Suppressor macrophage (primary cell): Measurements from ENCODE around the gene ZBTB34.

Experiments used
- DNase-seq, 4 experiments: peaks; one replicate each; pipeline ENCODE4 v3.0.0-alpha.2; 2020 to 2022

ZBTB34 gene

DNA sequence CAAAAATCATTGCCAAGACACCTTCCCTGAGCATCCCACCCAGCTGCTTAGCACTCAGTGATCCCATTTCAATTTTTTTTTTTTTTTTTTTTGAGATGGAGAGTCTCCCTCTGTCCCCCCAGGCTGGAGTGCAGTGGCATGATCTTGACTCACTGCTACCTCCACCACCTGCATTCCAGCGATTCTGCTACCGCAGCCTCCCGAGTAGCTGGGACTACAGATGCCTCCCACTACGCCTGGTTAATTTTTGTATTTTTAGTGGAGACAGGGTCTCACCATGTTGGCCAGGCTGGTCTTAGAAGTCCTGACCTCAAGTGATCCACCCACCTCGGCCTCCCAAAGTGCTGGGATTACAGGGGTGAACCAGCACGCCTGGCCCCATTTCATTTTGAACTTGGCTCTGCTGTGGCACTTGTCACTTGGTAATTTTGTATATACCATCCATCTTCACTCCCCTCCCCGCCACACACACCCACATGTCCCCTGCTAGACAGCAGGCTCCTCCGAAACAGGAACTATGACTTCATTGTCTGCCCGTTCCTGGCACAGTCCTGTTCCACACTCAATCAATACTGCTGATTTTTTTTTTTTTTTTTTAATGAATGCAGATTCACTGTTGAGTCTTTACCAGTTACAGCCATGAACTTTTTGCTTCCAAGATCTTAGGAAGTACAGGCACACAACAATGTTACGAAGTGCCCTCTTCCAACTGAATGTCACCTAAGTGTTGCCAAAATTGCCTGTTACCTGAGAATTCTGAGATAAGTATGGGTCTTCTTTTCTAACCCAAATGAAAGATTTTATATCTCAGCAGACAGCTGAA is 17.3 kb upstream of the ZBTB34 start:
- peak; percentile 61 to 77 (median 73) for DNase-seq

DNA sequence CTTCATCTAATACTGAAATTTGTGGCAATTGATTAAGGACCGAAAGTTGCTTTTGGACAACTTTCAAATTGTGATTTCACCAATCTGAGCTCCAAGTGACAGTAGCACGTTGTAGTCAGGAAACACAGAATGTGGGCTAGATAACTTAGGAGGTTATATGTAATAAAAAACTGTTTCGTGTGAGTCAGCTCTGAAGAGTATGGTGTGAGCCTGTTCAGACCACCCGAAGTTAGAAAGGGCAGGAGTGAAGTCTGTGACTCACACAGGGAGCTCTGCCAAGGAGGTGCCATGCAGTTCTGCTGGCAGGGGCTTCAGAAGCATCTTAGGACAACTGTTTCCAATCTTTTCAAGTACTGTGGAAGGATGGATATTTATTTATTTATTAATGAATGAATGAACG is 16.4 kb upstream of the ZBTB34 start:
- no peak for DNase-seq

DNA sequence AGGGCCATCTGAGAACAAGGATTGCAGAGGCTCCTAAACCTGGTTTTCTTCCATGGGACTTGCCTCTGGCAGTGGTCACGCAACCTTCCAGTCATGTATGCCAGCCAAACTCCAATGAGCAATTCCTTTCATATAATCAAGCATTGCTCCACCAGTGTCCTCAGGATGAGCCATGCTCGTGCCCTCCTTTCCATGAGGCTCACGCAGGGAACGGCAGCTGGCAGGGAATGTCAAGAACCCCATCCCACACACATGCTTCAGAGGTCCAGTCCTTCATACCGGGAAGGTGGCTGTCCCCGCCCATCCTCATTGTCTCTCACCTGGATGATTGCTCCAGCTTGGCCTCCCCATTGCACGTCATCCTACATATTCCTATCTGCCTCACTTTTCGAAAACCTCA is 13.4 kb upstream of the ZBTB34 start:
- no peak for DNase-seq

DNA sequence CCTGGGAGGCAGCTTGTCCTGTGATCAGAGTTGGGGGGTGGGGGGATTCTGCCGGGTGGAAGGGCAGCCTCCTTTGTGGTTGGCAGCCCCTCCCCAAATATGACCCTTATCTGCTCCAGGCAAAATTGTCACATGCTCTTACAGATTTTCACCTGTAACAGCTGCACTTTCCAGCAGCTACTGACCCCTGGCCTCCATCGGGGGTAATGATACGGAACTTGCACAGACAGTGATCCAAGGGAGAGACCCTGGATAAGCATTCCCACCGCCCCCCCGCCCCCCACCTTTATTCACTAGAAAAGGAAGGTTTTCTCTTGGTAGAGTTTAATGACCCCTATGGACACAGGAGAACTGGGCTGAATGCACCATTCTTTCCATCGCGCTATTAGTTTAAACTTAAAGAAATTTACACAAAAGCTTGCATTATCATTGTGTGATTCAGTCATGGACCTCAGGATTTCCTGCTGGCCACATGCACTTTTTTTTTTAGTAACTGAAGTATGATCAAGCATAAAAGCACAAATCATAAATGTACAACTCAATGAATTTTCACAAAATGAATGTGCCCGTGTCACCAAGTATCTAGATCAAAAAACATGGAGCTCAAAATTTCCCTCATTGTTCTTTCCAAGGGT is 10.7 kb upstream of the ZBTB34 start:
- DNase-seq = no peak

DNA sequence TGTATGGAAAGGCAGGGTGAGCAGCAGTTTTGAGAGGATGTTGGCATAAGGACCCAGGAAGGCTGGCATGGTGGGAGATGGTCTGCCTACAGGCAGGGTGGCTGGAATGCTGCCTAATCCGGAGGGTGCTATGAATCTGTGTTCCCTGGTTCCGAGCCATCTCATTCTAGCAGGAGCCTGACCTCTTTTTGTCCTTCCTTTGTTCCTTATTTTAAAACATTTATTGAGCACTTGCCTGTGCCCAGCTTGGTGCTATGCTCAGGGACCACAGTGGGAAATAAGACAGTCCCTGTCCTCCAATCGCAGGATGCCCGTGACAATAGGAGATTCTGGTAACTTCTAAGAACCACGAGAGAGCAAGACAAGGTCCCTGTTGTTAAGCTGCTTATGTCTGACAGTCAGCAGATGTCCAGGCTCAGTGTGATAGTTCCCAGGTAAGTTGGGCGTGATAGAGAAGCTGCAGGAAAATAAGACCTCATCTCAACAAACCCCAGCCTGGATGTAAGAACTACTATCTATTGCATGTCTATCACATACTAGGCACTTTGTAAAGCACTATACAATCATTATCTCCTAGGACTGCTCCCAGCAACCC is 9.1 kb upstream of the ZBTB34 start:
- DNase-seq = no peak

DNA sequence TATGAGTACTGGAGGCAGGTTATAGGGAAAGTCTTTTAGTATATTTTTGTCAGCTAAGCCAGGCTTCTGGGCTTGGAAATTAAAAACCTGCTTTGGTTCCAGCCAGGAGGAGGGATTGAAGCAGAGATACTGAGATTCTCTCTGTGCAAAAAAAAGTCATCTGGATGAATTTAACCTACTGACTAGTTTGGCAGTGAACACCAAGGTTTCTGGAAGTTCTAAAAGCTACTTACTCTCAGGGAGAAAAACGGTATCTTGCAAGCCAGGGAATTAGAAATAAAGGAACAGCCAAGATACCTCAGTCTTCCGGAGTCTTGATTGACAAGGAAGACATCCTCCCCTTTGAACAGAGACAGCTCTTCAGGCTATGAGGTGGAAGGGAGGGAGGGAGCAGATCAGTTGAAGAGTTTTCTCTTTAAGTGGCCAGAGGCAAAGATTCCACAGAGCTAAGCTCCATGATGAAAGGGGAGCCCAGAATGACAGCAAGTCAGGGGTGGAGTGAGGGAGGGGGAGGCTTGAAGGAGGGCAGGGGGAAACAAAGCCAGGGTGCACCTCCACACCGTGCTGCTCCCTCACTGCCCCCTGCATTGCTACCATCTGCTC is 8.3 kb upstream of the ZBTB34 start:
- no peak for DNase-seq

DNA sequence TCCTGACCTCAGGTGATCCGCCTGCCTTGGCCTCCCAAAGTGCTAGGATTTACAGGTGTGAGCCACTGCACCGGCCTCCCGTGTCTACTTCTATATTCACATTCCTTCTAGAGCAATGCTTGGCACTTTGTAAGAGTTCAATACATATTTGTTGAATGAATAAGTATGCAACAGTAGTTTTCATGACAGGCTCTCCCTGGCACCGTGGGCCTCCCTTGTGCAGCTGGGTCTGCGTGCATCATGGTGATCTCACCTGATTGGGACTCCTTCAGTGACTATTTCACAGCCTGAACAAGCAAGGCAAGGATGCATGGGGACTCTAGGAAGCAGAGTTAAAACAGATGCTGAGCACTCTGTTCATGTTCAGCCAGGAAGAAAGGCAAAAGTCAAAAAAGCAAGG is 6.8 kb upstream of the ZBTB34 start:
- DNase-seq = no peak

DNA sequence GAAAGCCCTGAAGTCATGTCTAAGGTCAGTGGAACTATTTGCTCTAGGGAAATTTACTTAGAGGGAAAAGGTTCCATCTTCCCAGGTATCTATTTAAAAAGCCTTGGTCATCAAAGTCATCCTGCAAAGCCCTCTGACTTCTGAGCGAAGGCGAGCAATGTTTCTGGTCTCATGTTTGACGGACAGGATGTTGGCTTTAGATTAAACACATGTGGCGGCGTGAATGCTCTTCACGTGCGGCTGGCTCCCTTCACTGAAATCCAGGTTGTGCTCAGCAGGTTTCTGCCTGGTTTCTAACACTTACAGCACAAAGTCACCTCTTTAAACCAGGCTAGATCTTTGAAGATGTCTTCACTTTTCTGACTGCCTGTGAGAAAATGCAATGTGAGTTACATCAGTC is 5.7 kb upstream of the ZBTB34 start:
- DNase-seq = no peak

DNA sequence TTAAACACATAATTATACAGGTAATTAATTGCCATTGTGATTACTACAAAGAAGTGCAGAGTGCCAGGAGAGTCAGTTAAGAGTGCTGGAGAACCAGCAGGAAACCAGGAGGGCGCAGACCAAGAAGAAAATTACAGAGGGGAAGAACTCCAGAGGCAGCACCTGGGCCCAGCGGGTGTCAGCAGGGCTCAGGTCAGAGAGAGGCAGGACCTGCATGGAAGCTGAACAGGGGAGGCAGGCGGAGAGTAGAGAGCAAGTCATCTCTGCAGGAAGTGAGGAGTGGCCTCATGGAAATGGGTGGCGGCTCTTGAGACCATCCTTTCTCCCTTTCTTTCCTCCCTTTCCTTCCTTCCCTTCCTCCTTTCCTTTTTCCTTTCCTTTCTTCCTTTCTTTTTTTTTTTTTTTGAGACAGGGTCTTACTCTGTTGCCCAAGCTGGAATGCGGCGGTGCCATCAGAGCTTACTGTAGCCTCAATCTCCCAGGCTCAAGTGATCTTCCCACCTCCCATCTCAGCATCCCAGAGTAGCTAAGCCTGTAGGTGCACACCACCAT is 4.0 kb upstream of the ZBTB34 start:
- no peak for DNase-seq

DNA sequence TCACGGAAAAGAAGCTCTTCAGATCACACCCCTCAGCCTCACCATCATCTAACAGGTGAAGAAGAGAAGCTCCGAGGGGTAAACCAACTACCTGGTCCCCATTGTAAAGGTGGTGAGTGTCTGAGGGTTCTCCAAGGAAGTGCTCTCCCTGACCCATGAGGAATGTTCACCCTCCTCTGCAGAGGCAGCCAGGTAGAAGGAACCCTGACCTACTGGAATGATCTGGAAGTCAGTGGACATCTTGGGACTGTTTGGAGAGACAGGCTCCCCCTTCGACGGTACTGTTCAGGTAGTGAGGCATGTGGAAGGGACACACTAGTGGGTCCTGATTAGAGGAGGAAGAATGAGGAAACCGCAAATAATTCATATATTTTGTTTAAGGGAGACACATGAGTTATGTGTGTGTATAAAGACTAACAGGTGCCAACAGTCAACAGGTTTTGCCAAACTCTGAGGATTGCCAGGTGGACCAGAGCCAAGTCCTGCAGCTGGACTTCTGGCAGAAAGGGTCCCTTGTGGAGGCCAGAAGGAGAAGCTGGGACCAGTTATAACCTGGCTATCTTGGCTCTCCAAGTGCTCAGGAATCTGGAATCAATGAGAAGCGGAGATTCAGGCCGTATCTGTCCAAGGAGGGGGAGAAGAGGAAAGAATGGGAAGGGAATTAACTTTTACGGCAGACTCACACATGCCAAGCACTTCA is 3.0 kb upstream of the ZBTB34 start:
- DNase-seq = no peak

DNA sequence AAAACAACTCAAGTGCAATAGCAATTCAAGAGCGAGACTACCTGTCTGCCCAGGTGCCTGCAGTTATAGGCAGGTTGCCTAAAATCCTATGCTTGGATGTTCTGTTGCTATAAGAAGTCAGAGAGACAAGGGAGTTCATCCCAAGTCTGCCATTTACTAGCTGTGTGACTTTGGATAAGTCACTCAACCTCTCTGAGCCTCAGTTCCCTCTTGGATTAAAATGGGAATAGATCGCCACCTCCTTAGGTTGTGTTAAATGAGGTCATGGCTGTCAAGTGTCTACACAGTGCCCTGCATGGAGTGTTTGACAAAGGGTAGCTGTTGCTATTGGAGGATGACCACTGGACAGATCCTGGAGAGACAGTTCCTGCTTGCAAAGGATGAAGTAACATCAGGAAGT is 1.3 kb upstream of the ZBTB34 start:
- DNase-seq = peak in 3 of 4 experiments; percentile 22 to 48 (median 47)

DNA sequence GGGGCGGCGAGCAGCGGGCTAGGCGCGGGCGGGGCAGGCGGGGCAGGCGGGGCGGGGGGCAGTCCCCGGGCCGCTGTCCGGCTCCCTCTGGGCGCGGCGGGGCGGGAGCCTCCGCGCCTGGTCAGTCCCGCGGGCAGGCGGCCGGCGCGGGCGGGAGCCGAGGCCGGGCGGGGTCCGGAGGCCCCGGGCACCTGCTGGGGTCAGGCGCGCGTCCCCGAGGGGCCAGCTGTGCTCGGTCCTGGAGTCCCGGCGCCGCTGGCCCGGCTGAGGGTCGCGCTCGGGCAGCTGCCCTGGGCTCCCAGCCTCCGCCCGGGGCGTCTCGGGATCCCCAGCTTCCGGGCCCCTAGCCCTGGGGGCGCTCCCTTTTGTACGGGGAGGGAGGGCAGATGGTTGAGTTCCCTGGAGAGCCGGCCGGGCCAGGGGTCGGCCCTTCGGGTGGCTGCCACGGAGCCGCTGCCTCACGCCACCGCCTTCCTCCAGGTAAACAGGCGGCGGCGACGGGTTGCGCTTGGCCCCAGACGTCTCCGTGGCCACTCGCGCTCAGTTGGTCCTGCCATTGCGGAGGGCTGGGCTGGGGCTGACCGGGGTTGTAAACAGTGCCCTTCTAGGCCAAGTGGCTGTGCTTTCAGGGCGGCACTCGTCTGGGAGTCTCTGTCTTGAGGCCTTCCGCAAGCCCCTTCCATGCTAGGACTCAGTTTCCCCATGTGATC is 473 bp downstream of the ZBTB34 start:
- peak in 1 of 4 experiments; percentile 43 for DNase-seq

DNA sequence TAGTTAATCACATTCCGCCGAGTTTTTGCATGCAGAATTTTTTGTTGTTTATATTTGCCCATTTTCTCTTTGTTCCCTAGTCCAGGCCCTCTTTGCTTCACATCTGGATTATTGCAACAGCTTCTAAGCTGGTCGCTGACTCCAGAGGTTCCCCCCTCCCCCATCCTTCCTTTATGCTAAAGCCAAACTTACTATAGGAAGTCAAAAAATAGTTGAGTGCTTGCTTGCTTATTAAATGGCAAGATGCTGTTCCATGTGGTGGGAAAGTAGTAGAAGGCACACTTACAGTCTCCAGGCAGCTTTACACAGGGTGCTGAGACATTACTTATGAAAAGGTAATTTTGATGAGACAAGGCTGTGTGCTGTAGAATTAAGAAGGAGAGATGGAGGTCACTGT is 1.3 kb downstream of the ZBTB34 start:
- peak; percentile 45 to 82 (median 67) for DNase-seq

DNA sequence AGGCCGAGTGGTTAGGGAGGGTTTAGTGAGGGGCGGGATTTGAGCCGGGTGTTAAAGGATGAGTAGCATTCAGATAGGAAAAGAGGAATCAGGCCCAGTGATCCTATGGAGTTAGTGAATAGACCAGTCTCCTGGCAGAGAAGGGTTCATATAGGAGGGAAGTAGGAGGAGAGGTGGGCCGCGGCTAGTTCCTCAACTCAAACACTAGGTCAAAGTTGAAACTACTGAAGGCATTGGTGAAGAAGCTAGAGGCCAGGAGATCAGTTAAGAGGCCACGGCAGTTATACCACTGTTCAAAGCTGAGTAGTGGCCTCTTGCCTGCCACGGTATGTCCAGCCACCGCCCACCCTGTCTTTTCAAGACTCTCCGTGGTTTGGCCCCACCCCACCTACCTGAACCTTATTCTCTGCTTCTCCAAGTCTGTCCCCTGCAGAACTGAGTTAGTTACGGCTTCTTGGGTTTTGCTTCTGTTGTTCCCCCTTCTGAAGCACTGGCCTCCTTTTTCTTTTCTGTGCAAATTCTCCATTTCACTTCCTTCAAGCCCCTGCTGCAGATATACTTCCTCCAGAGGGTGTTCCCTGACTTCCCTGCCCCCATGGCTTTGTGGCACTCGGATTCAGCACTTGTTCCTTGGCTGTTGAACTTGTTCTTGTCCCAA is 1.8 kb downstream of the ZBTB34 start:
- peak; percentile 56 to 78 (median 76) for DNase-seq

DNA sequence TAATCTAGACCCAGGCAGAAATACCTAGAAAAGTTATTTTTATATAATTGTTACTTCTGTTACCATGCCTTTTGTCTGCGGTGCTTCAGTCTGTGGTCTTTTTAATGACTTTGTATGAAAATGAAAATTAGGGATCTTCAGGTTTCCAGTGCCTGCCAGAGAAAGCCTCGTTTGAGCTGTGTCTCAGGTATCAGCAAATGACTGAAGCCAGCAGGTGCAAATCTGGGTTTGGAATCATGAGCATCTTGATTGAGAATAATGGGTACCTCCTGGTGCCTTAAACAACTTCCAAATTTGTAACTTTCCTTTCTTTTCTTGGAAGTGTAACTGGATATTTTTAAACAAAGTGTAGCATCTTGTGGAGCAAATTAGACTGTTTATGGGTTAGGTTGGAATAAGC is 4.3 kb downstream of the ZBTB34 start:
- DNase-seq = no peak

DNA sequence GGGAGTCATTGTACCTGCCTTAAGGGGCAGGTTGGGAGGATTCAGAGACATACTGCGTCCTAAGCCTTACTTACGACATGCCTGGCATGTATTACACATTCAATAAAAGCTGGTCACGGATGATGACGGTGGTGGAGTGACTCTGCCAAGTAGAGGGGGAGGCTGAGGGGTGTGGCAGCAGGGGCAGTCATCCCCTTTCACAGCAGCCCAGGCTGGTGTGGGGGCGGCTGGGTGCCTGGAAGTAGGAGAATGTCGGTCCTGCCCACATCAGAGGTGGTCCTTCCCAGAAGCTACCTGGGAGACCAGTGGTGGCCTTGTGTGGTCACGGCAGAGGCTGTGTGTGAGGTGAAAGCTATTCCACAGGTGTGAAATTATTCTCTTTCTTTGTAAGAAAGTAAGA is 8.9 kb downstream of the ZBTB34 start:
- DNase-seq = peak in 1 of 4 experiments; percentile 23

DNA sequence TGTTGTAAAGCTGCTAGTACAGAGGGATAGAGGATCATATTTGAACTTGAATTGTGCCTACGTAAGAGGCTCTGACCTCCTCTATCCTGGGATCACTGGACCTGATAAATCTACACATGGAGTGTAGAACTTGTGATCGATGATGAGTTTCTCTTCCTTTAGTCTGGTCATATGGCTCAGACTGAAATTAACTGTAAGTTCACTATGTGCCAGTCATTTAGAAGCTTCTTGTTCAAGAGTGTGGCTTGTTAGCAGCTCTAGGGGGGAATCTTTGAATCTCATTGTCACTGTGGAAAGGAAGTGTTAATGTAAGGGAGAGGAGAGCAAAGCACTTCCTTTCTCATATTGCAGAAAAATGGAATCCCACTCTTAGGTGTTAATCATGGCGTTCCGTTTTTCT is 12.1 kb downstream of the ZBTB34 start:
- DNase-seq = no peak

DNA sequence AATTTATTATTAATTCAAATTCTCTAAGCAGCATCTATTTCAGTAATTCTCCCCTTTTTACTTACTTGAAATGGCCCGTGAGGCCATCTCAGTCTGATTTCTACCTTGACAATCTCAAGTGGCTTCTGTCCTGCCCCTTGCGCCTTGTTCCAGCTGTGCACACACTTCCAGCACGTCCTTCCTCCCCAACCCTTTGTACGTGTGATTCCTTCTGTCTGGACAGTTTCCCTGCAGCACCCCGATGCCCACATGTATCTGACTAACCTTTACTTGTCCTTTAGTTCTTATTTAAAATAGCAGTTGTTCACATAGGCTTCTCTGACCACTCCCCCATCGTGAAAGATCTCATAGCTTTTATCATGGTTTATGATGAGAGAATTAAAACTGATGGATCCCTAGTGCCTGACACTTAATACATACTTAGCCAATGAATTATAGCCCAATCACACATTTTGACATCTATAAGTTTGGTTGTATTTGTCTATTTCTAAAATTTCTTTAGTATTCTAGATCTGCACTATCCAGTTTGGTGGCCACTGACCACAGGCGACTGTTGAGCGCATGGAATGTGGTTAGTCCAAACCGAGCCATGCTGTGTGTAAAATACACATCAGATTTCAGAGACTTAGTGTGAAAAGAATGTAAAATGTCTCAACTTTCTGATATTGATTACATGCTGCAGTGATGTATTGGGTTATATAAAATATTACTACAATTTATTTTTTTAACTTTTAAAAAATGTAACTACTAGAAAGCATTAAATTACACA is 14.3 kb downstream of the ZBTB34 start:
- no peak for DNase-seq

DNA sequence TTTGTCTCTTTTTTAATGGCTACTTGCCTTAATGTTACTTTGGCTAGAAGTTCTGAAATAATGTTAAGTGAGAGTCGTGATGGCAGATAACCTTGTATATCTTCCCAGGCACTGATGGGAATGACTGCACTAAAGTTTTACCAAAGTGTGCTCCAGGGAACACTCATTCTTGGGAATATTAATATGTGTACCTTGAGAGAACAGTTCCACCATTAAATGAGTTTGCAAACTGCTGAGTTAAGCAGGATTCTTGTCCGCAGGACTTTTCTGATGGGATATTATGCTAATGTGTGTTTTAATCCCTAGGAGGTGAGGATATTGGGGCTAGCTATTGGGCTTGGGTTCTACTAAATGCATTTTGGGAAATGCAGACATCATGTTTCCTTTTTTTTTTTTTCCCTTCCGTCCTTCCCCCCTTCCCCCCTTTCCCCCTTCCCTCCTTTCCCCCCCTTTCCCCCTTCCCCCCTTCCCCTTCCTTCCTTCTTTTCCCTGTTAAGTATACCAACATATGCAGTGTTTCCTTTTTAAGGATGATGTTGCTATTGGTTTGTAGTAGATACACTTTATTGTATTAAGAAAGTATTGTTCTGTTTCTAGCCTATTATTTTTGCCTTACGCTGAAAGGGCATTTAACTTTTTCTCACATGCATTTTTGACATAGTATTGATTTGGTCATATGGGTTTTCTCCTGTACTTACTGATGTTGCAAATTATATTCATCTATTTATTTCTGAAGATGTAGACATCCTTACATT is 15.5 kb downstream of the ZBTB34 start:
- DNase-seq = no peak

DNA sequence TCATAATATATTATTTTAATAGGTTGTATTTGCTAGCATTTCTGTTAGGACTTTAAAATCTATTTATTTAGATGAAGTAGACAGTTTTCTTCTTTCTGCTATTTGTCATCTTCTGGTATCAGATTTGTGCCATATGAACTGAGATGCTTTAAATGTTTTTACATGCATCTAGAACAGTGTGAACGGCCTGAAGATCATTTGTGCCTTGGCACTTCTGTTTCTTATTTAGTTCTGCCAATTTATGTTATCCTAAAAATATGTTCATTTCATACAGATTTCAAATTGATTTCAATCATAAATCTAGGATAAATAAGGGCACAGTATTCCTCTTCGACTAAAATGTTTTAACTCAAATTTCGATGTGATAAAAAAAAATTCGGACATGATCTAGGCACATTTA is 16.1 kb downstream of the ZBTB34 start:
- no peak for DNase-seq
